ENCODE data around the gene SLC6A6. TPM values are rescaled to one million over a fixed set of nuclear protein-coding genes. Genes with fewer than 3 reads are reported as not detected.

The SLC6A6 gene
- total RNA-seq, 1 donor from 2014 or later = 32.9 TPM

GRCh38 chr3:14450506-14450905 lies 48.1 kb downstream of the SLC6A6 start:
- H3F3A ChIP-seq (ENCODE audit: low read depth) = no peaks in the 10 kb centered on the region
- TF ChIP-seq EZH2phosphoT487 (IDR thresholded peaks at IDR 0.05) = no peak
- no peak for TF ChIP-seq CTCF (IDR thresholded peaks at IDR 0.05)
- TF ChIP-seq EZH2 (IDR thresholded peaks at IDR 0.05) = no peak
- no peak overlapping the region for H3K4me3 ChIP-seq
- peaks cover 40% of the 10 kb centered on the region for H3K4me1 Mint-ChIP-seq
- H3K27ac Mint-ChIP-seq = no peak overlapping the region
- H4K20me1 ChIP-seq (ENCODE audit: low read depth) = no peaks in the 10 kb centered on the region
- H3K27me3 Mint-ChIP-seq (ENCODE audit: insufficient read depth, low read depth) = peaks cover 5% of the 10 kb centered on the region
- peaks cover 6% of the 10 kb centered on the region for H3K36me3 ChIP-seq
- no peak overlapping the region for H3K9ac ChIP-seq
- H3K9me3 ChIP-seq (ENCODE audit: low read depth) = no peaks in the 10 kb centered on the region
- H3K4me3 Mint-ChIP-seq = no peak overlapping the region
- H3K27me3 ChIP-seq = no peaks in the 10 kb centered on the region
- H3K4me1 ChIP-seq = no peaks in the 10 kb centered on the region
- H3K79me2 ChIP-seq (ENCODE audit: low read depth) = no peaks in the 10 kb centered on the region
- H3K36me3 Mint-ChIP-seq = peaks cover 35% of the 10 kb centered on the region
- H3K27ac ChIP-seq = no peak overlapping the region
- no peak overlapping the region for H2AFZ ChIP-seq (replicated peaks)
- H3K9me3 Mint-ChIP-seq = no peaks in the 10 kb centered on the region
- no peak for DNase-seq (ENCODE audit: low spot score)
- H3K4me2 ChIP-seq = no peak overlapping the region

GRCh38 chr3:14450922-14451606 lies 48.7 kb downstream of the SLC6A6 start:
- no peak overlapping the region for H3K4me2 ChIP-seq
- H4K20me1 ChIP-seq (ENCODE audit: low read depth) = no peaks in the 10 kb centered on the region
- H3K36me3 ChIP-seq = peaks cover 6% of the 10 kb centered on the region
- H3K9ac ChIP-seq = no peak overlapping the region
- H3K27ac ChIP-seq = no peak overlapping the region
- Mint-ChIP-seq H3K4me3 (no peak overlapping the region), H3K27ac (no peak overlapping the region), H3K36me3 (peaks cover 32% of the 10 kb centered on the region), H3K27me3 (ENCODE audit: insufficient read depth, low read depth) (peaks cover 5% of the 10 kb centered on the region), H3K9me3 (no peaks in the 10 kb centered on the region), H3K4me1 (peaks cover 40% of the 10 kb centered on the region)
- TF ChIP-seq EZH2phosphoT487 (IDR thresholded peaks at IDR 0.05) = no peak
- TF ChIP-seq CTCF (IDR thresholded peaks at IDR 0.05) = no peak
- no peak for TF ChIP-seq EZH2 (IDR thresholded peaks at IDR 0.05)
- H3K4me1 ChIP-seq = no peaks in the 10 kb centered on the region
- H2AFZ ChIP-seq (replicated peaks) = no peak overlapping the region
- no peaks in the 10 kb centered on the region for H3K9me3 ChIP-seq (ENCODE audit: low read depth)
- DNase-seq (ENCODE audit: low spot score) = no peak
- H3K79me2 ChIP-seq (ENCODE audit: low read depth) = no peaks in the 10 kb centered on the region
- H3K27me3 ChIP-seq = no peaks in the 10 kb centered on the region
- H3K4me3 ChIP-seq = no peak overlapping the region
- H3F3A ChIP-seq (ENCODE audit: low read depth) = no peaks in the 10 kb centered on the region

DNA sequence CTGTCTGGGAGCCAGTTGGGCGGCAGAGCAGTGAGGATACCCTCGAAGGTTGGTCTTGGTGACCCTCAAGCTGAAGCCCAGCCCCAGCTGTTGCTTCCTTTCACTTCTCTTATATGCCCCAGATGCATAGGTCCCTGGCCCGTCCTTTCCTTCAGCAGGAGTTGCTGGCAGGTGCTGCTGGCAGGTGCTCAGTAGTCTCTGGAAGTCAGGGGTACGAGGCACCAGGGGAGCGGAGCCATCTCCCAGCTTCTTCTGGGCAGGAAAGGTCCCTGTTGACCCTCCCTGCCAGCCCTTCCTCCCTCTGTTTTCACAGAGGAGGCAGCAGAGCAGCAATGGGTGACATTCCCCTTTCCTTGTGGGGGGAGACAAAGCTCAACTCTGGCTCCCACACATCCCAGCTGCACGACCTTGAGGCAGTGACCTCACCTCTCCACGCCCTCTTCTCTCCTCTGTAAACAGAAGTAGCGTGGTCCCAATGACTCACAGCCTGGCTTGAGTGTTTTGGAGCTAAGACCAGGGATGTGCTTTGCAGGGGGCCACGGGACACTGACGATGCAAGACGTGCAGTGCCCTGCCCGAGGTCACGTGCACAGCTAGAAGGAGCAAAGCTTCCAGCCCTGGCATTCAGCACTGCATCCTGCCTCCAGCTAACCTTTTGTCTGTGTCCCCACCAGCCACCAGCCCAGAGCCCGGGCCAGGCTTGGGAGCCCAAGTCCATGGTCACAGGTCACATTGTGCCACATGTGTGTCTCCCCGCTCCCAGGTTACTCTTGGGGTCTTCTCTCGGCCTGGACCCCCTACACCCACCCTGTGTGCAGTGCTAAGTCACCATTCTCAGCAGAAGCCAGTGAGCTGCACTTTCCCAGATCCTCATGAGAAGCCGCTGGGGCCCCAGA lies 49.7 kb downstream of the SLC6A6 start:
- Histone ChIP-seq H3K36me3 (peaks cover 6% of the 10 kb centered on the region), H3K4me3 (no peak overlapping the region), H3K27ac (no peak overlapping the region), H3K79me2 (ENCODE audit: low read depth) (no peaks in the 10 kb centered on the region), H3K4me2 (no peak overlapping the region), H3K9me3 (ENCODE audit: low read depth) (no peaks in the 10 kb centered on the region), H3K9ac (no peak overlapping the region), H2AFZ (replicated peaks) (no peak overlapping the region), H3K4me1 (no peaks in the 10 kb centered on the region), H3F3A (ENCODE audit: low read depth) (no peaks in the 10 kb centered on the region), H4K20me1 (ENCODE audit: low read depth) (no peaks in the 10 kb centered on the region), H3K27me3 (no peaks in the 10 kb centered on the region)
- peaks cover 5% of the 10 kb centered on the region for H3K27me3 Mint-ChIP-seq (ENCODE audit: insufficient read depth, low read depth)
- TF ChIP-seq CTCF (IDR thresholded peaks at IDR 0.05) (no peak), EZH2 (IDR thresholded peaks at IDR 0.05) (no peak), EZH2phosphoT487 (IDR thresholded peaks at IDR 0.05) (no peak)
- DNase-seq (ENCODE audit: low spot score) = no peak
- peak overlapping the region; percentile 88 for H3K27ac Mint-ChIP-seq
- peak overlapping the region; percentile 71 for H3K4me3 Mint-ChIP-seq
- H3K4me1 Mint-ChIP-seq = peaks cover 40% of the 10 kb centered on the region
- no peaks in the 10 kb centered on the region for H3K9me3 Mint-ChIP-seq
- peaks cover 26% of the 10 kb centered on the region for H3K36me3 Mint-ChIP-seq

Measured in neural progenitor cell (in vitro differentiated cells).